Measurements from ENCODE around the gene TMEFF2. TPM values are rescaled to one million over a fixed set of nuclear protein-coding genes. Genes with fewer than 3 reads are reported as not detected.

The TMEFF2 gene
- total RNA-seq, 2 donors from 2014 or later: 0.09 TPM; not detected in 1

GRCh38 chr2:191933307-191934105 lies 261.2 kb downstream of the TMEFF2 start:
- H3K9ac ChIP-seq (ENCODE audit: extremely low read depth, low read length, poor library complexity, severe bottlenecking): no peak overlapping the region
- TF ChIP-seq CTCF (conservative IDR thresholded peaks at IDR 0.05): no peak
- Mint-ChIP-seq H3K36me3 (ENCODE audit: low read depth) (no peaks in the 10 kb centered on the region), H3K27ac (no peak overlapping the region), H3K27me3 (ENCODE audit: insufficient read depth) (no peaks in the 10 kb centered on the region), H3K4me1 (peaks cover 18% of the 10 kb centered on the region), H3K4me3 (no peak overlapping the region), H3K9me3 (no peaks in the 10 kb centered on the region)
- no peaks in the 10 kb centered on the region for H3K36me3 ChIP-seq (ENCODE audit: control insufficient read depth, insufficient read depth, low read length)
- H3K27ac ChIP-seq (ENCODE audit: low read depth, low read length): no peak overlapping the region
- no peaks in the 10 kb centered on the region for H3K27me3 ChIP-seq (ENCODE audit: control insufficient read depth, insufficient read depth, low read length, poor library complexity, severe bottlenecking)
- 80% methylated on average over 2 of the region's 2 CpGs; no CpG with 5 or more reads in 1 of the 2 experiments for WGBS, 2 experiments (ENCODE audit: insufficient coverage in 1 of 2, insufficient read length in 1 of 2)
- no peak for DNase-seq
- H3K4me1 ChIP-seq (ENCODE audit: control insufficient read depth, insufficient read depth, low read length): peaks cover 5% of the 10 kb centered on the region
- no peaks in the 10 kb centered on the region for H3K9me3 ChIP-seq (ENCODE audit: control insufficient read depth, low read length)
- H3K4me3 ChIP-seq (ENCODE audit: low read length): no peak overlapping the region

- Histone ChIP-seq H3K27ac (ENCODE audit: low read depth, low read length) (no peak overlapping the region), H3K27me3 (ENCODE audit: control insufficient read depth, insufficient read depth, low read length, poor library complexity, severe bottlenecking) (no peaks in the 10 kb centered on the region), H3K36me3 (ENCODE audit: control insufficient read depth, insufficient read depth, low read length) (no peaks in the 10 kb centered on the region), H3K4me1 (ENCODE audit: control insufficient read depth, insufficient read depth, low read length) (peaks cover 5% of the 10 kb centered on the region), H3K9ac (ENCODE audit: extremely low read depth, low read length, poor library complexity, severe bottlenecking) (no peak overlapping the region), H3K4me3 (ENCODE audit: low read length) (no peak overlapping the region), H3K9me3 (ENCODE audit: control insufficient read depth, low read length) (no peaks in the 10 kb centered on the region)
- Mint-ChIP-seq H3K27me3 (ENCODE audit: insufficient read depth) (no peaks in the 10 kb centered on the region), H3K36me3 (ENCODE audit: low read depth) (no peaks in the 10 kb centered on the region), H3K9me3 (no peaks in the 10 kb centered on the region), H3K4me3 (no peak overlapping the region), H3K4me1 (peaks cover 29% of the 10 kb centered on the region), H3K27ac (no peak overlapping the region)
- 80 to 93% methylated on average over 1 of the region's 1 CpG for WGBS, 2 experiments (ENCODE audit: insufficient coverage in 1 of 2, insufficient read length in 1 of 2)
- no peak for TF ChIP-seq CTCF (conservative IDR thresholded peaks at IDR 0.05)
- DNase-seq: no peak
These were observed 262.4 kb downstream of the TMEFF2 start for GRCh38 chr2:191932286-191932685.

GRCh38 chr2:191931329-191931728 lies 263.4 kb downstream of the TMEFF2 start:
- Histone ChIP-seq H3K9ac (ENCODE audit: extremely low read depth, low read length, poor library complexity, severe bottlenecking) (no peak overlapping the region), H3K36me3 (ENCODE audit: control insufficient read depth, insufficient read depth, low read length) (no peaks in the 10 kb centered on the region), H3K4me1 (ENCODE audit: control insufficient read depth, insufficient read depth, low read length) (peaks cover 5% of the 10 kb centered on the region), H3K9me3 (ENCODE audit: control insufficient read depth, low read length) (no peaks in the 10 kb centered on the region), H3K27me3 (ENCODE audit: control insufficient read depth, insufficient read depth, low read length, poor library complexity, severe bottlenecking) (no peaks in the 10 kb centered on the region), H3K4me3 (ENCODE audit: low read length) (no peak overlapping the region), H3K27ac (ENCODE audit: low read depth, low read length) (no peak overlapping the region)
- 93 to 100% methylated on average over 1 of the region's 1 CpG for WGBS, 2 experiments (ENCODE audit: insufficient coverage in 1 of 2, insufficient read length in 1 of 2)
- no peak for DNase-seq
- no peak for TF ChIP-seq CTCF (conservative IDR thresholded peaks at IDR 0.05)
- Mint-ChIP-seq H3K27me3 (ENCODE audit: insufficient read depth) (no peaks in the 10 kb centered on the region), H3K4me1 (peaks cover 37% of the 10 kb centered on the region), H3K4me3 (no peak overlapping the region), H3K9me3 (no peaks in the 10 kb centered on the region), H3K27ac (no peak overlapping the region), H3K36me3 (ENCODE audit: low read depth) (no peaks in the 10 kb centered on the region)
